ENCODE measurements around the gene PNP.
A peak's percentile ranks its signal among the peaks of the same experiment; 100 is the strongest.

Gene PNP

GRCh38 chr14:20455355-20456300 is 13.6 kb upstream of the PNP start:
- peak in 2 of 4 experiments; percentile 41 to 57 for DNase-seq

GRCh38 chr14:20456971-20457370 is 12.2 kb upstream of the PNP start:
- no peak for DNase-seq

- DNase-seq: no peak
Observed at GRCh38 chr14:20458031-20458789, 11.0 kb upstream of the PNP start.

- DNase-seq: peak; percentile 29 to 65 (median 46)
Observed at GRCh38 chr14:20460458-20461224, 8.6 kb upstream of the PNP start.

GRCh38 chr14:20461225-20462141 is 7.7 kb upstream of the PNP start, which contains the start of gene PIP4P1:
PIP4P1 (minus strand) TSS chr14:20461434; CDS start chr14:20461325, 109 bp downstream.
- DNase-seq: peak; percentile 94 to 98 (median 96)

GRCh38 chr14:20468764-20469241 is 403 bp upstream of the PNP start:
- no peak for DNase-seq

GRCh38 chr14:20469890-20470602 is 840 bp downstream of the PNP start:
- DNase-seq: peak in 1 of 4 experiments; percentile 30

GRCh38 chr14:20470603-20470901 is 1.3 kb downstream of the PNP start:
- DNase-seq: no peak

- DNase-seq: no peak
Observed at GRCh38 chr14:20472536-20473169, 3.4 kb downstream of the PNP start.

GRCh38 chr14:20476776-20477175 is 7.6 kb downstream of the PNP start:
- DNase-seq: no peak

GRCh38 chr14:20477211-20477876 is 8.1 kb downstream of the PNP start:
- DNase-seq: no peak

- DNase-seq: no peak
Observed at GRCh38 chr14:20478894-20479293, 9.7 kb downstream of the PNP start.

- no peak for DNase-seq
Observed at GRCh38 chr14:20482382-20482781, 13.2 kb downstream of the PNP start.

- DNase-seq: no peak
Observed at GRCh38 chr14:20485900-20486299, 16.7 kb downstream of the PNP start.

- DNase-seq: no peak
Observed at GRCh38 chr14:20486684-20487395, 17.6 kb downstream of the PNP start.

- DNase-seq: no peak
Observed at GRCh38 chr14:20487396-20487725, 18.2 kb downstream of the PNP start.

GRCh38 chr14:20489093-20489994 is 20.1 kb downstream of the PNP start:
- DNase-seq: no peak

- DNase-seq: no peak
Observed at GRCh38 chr14:20490563-20490962, 21.4 kb downstream of the PNP start.

Measured in activated CD4-positive, CD25-positive, alpha-beta regulatory T cell (primary cell).